Spleen (tissue), 7 donors: ENCODE measurements around the gene SMYD2.

Experiments
- POLR2A ChIP-seq, 3 donors: fragments of 450-650 bp; IDR thresholded peaks; one replicate each; pipeline ENCODE4 v1.5.1; 2017; ENCODE audit warnings: antibody characterized with exemption in 3 of 3, mild to moderate bottlenecking in 1 of 3
- TF ChIP-seq, protein P1 (sequence below), 11 experiments: fragments of 200-600 bp in 7 of 11; fragments of 450-650 bp in 4 of 11; sonication (generic) in 4 of 11; IDR thresholded peaks in 8 of 11; conservative IDR thresholded peaks in 3 of 11; 1 replicate in 7 of 11; 2 replicates in 4 of 11; pipeline versions ENCODE4 v1.4.0 to v1.8.0; 2016 to 2021; ENCODE audit warnings: antibody characterized with exemption in 11 of 11, inconsistent platforms in 4 of 11, mild to moderate bottlenecking in 1 of 11
- donor health status: DM: no; HTN: no; CAD: no; lungs with moderate emphysema.
- donor health status: DM: no; HTN: no; CAD: no.
- donor health status: DM: no; HTN: no; CAD: no.

DNA sequence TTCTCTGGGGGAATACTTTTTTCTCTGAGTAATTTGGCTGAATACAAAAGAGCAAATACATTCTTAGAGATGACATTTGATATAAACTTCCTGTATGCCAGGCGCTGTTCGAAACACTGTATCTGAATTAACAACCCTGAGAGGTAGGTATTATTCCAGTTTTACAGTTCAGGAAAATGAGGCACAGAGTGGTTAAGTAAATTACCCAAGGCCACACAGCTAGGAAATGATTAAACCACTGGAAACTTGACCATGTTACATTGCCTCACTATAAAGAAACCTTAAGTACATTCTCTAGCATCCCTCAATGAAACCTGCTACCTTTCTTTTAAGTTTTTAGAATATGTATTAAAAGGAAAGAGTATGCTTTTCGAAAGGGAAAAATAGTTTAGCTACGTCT lies 54.6 kb downstream of the SMYD2 start:
- no peak for TF ChIP-seq POLR2A (IDR thresholded peaks at IDR 0.05)
- TF ChIP-seq, protein P1, sequence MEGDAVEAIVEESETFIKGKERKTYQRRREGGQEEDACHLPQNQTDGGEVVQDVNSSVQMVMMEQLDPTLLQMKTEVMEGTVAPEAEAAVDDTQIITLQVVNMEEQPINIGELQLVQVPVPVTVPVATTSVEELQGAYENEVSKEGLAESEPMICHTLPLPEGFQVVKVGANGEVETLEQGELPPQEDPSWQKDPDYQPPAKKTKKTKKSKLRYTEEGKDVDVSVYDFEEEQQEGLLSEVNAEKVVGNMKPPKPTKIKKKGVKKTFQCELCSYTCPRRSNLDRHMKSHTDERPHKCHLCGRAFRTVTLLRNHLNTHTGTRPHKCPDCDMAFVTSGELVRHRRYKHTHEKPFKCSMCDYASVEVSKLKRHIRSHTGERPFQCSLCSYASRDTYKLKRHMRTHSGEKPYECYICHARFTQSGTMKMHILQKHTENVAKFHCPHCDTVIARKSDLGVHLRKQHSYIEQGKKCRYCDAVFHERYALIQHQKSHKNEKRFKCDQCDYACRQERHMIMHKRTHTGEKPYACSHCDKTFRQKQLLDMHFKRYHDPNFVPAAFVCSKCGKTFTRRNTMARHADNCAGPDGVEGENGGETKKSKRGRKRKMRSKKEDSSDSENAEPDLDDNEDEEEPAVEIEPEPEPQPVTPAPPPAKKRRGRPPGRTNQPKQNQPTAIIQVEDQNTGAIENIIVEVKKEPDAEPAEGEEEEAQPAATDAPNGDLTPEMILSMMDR (IDR thresholded peaks at IDR 0.05 in 8 of 11, conservative IDR thresholded peaks at IDR 0.05 in 3 of 11) = no peak
